Upper lobe of left lung (tissue), 6 donors: Measurements from ENCODE around the gene LAG3. TPM values are rescaled to one million over a fixed set of nuclear protein-coding genes. Genes with fewer than 3 reads are reported as not detected.

Experiments used
- ATAC-seq, 2 donors: fragments of 200-7000 bp; cut with Tn5 transposase; one replicate each; pipeline ENCODE4 v1.9.1; 2022; ENCODE audit warnings: mild to moderate bottlenecking in 2 of 2, moderate library complexity in 2 of 2; ENCODE audit not compliant: low FRiP score in 2 of 2
- DNase-seq, 2 donors: peaks; one replicate each; pipeline ENCODE4 v3.0.0-alpha.2; 2019 to 2020
- H3K27ac ChIP-seq, 4 donors: fragments of 200-600 bp; sonication (generic); one replicate each; pipeline ENCODE4 v1.5.1; 2016 to 2019
- H3K27me3 ChIP-seq, 4 donors: fragments of 200-600 bp; sonication (generic); one replicate each; pipeline ENCODE4 v1.5.1; 2017 to 2019
- H3K36me3 ChIP-seq, 4 donors: fragments of 200-600 bp; sonication (generic); one replicate each; pipeline ENCODE4 v1.5.1; 2016 to 2019
- H3K4me1 ChIP-seq, 4 donors: fragments of 200-600 bp; sonication (generic); one replicate each; pipeline ENCODE4 v1.5.1; 2018 to 2019
- H3K4me3 ChIP-seq, 4 donors: fragments of 200-600 bp; sonication (generic); one replicate each; pipeline ENCODE4 v1.5.1; 2017 to 2019; ENCODE audit warnings: mild to moderate bottlenecking in 2 of 4, moderate library complexity in 1 of 4
- H3K9me3 ChIP-seq, 4 donors: fragments of 200-600 bp; sonication (generic); one replicate each; pipeline ENCODE4 v1.5.1; 2018 to 2019
- CTCF ChIP-seq, 6 experiments: fragments of 450-650 bp in 4 of 6; fragments of 200-600 bp in 2 of 6; sonication (generic) in 2 of 6; IDR thresholded peaks; one replicate each; pipeline ENCODE4 v1.5.1; 2016 to 2019; ENCODE audit warnings: antibody characterized with exemption in 6 of 6
- EP300 ChIP-seq, 4 donors: sonication (generic); formaldehyde crosslinking; IDR thresholded peaks; one replicate each; pipeline ENCODE4 v1.5.1; 2017; ENCODE audit warnings: antibody characterized with exemption in 4 of 4, control low read depth in 2 of 4
- POLR2A ChIP-seq, 4 donors: fragments of 450-650 bp; IDR thresholded peaks; one replicate each; pipeline ENCODE4 v1.5.1; 2016 to 2017; ENCODE audit warnings: antibody characterized with exemption in 4 of 4, mild to moderate bottlenecking in 2 of 4
- POLR2AphosphoS5 ChIP-seq, 2 donors: sonication (generic); formaldehyde crosslinking; IDR thresholded peaks; one replicate each; pipeline ENCODE4 v1.5.1; 2017; ENCODE audit warnings: antibody characterized with exemption in 2 of 2
- WGBS, 2 donors: methylation state at CpG; one replicate each; pipeline ENCODE4 v1.1.5; 2017 to 2018; 5-methylcytosine and 5-hydroxymethylcytosine counted together
- total RNA-seq, 6 donors: library from RNA; depleted of rRNA in 4 of 6; stranded (reverse); fragments of >200 nt in 4 of 6; gene quantifications; one replicate each; pipeline versions ENCODE4 v1.1.0 to v1.2.1, GENCODE V29; 2016 to 2021
- donor health status: DM: no; HTN: no; CAD: no; lungs with moderate emphysema.
- donor health status: DM: no; HTN: yes; CAD: no; lungs with severe emphysema.

Gene LAG3
- total RNA-seq, 6 donors from 2014 or later = 0.46 to 2.6 (median 1.5) TPM

- Histone ChIP-seq H3K36me3 (peaks cover 0 to 21% (median 19%) of the 10 kb centered on the region in 4 donors), H3K4me3 (peak overlapping the region; percentile 54 to 92 (median 72)), H3K27ac (peak overlapping the region; percentile 85 to 99 (median 86)), H3K4me1 (peaks cover 66 to 81% (median 72%) of the 10 kb centered on the region in 4 donors), H3K9me3 (no peaks in the 10 kb centered on the region), H3K27me3 (no peaks in the 10 kb centered on the region)
- TF ChIP-seq EP300 (IDR thresholded peaks at IDR 0.05) (no peak), CTCF (IDR thresholded peaks at IDR 0.05) (no peak), POLR2AphosphoS5 (IDR thresholded peaks at IDR 0.05) (no peak), POLR2A (IDR thresholded peaks at IDR 0.05) (no peak)
- WGBS, 2 donors = 14 to 22% methylated on average over 21 to 44 of the region's 44 CpGs
- ATAC-seq = no peak
- peak; percentile 40 to 76 for DNase-seq
Observed at GRCh38 chr12:6767353-6768319, 4.7 kb upstream of the LAG3 start.

GRCh38 chr12:6768437-6768914 is 3.8 kb upstream of the LAG3 start:
- WGBS, 2 donors = 58 to 63% methylated on average over 3 to 6 of the region's 6 CpGs
- ATAC-seq = no peak
- peak overlapping the region in 3 of 4 donors; percentile 85 to 99 (median 86) for H3K27ac ChIP-seq
- H3K36me3 ChIP-seq = peaks cover 0 to 21% (median 19%) of the 10 kb centered on the region in 4 donors
- H3K27me3 ChIP-seq = no peaks in the 10 kb centered on the region
- DNase-seq = no peak
- H3K4me3 ChIP-seq = peak overlapping the region; percentile 7 to 92 (median 57)
- peaks cover 64 to 81% (median 70%) of the 10 kb centered on the region in 4 donors for H3K4me1 ChIP-seq
- TF ChIP-seq EP300 (IDR thresholded peaks at IDR 0.05) (no peak), POLR2A (IDR thresholded peaks at IDR 0.05) (no peak), POLR2AphosphoS5 (IDR thresholded peaks at IDR 0.05) (no peak), CTCF (IDR thresholded peaks at IDR 0.05) (no peak)
- H3K9me3 ChIP-seq = no peaks in the 10 kb centered on the region

- peak in 1 of 2 donors; percentile 53 for DNase-seq
- 50 to 65% methylated on average over 6 of the region's 6 CpGs for WGBS, 2 donors
Observed at GRCh38 chr12:6768990-6769389, 3.3 kb upstream of the LAG3 start.

GRCh38 chr12:6769666-6770065 is 2.7 kb upstream of the LAG3 start:
- Histone ChIP-seq H3K27me3 (peaks cover 0 to 2% (median 0%) of the 10 kb centered on the region in 4 donors), H3K4me1 (peaks cover 55 to 74% (median 59%) of the 10 kb centered on the region in 4 donors), H3K27ac (peak overlapping the region in 1 of 4 donors; percentile 10), H3K36me3 (peaks cover 0 to 21% (median 19%) of the 10 kb centered on the region in 4 donors), H3K4me3 (no peak overlapping the region), H3K9me3 (no peaks in the 10 kb centered on the region)
- DNase-seq (no peak), ATAC-seq (no peak)
- 59 to 66% methylated on average over 4 of the region's 4 CpGs for WGBS, 2 donors
- no peak for TF ChIP-seq CTCF (IDR thresholded peaks at IDR 0.05)
- TF ChIP-seq POLR2AphosphoS5 (IDR thresholded peaks at IDR 0.05) = no peak
- TF ChIP-seq POLR2A (IDR thresholded peaks at IDR 0.05) = no peak
- TF ChIP-seq EP300 (IDR thresholded peaks at IDR 0.05) = no peak

More at GRCh38 chr12:6768990-6769389, 3.3 kb upstream of the LAG3 start:
- Histone ChIP-seq H3K9me3 (no peaks in the 10 kb centered on the region), H3K27me3 (peaks cover 0 to 2% (median 0%) of the 10 kb centered on the region in 4 donors), H3K4me3 (peak overlapping the region in 3 of 4 donors; percentile 54 to 92 (median 60)), H3K27ac (peak overlapping the region in 3 of 4 donors; percentile 85 to 99 (median 86)), H3K4me1 (peaks cover 59 to 81% (median 65%) of the 10 kb centered on the region in 4 donors), H3K36me3 (peaks cover 0 to 21% (median 19%) of the 10 kb centered on the region in 4 donors)
- no peak for TF ChIP-seq POLR2A (IDR thresholded peaks at IDR 0.05)
- no peak for TF ChIP-seq EP300 (IDR thresholded peaks at IDR 0.05)
- TF ChIP-seq CTCF (IDR thresholded peaks at IDR 0.05) = no peak
- no peak for TF ChIP-seq POLR2AphosphoS5 (IDR thresholded peaks at IDR 0.05)
- ATAC-seq = no peak
